GM21717 (cell line): ENCODE data around the gene SLC24A3.

Experiments
- ATAC-seq: cut with Tn5 transposase; IDR thresholded peaks from one replicate; pipeline ENCODE4 v1.9.1; 2021; ENCODE audit warnings: mild to moderate bottlenecking, moderate library complexity; ENCODE audit not compliant: unreplicated experiment

SLC24A3 gene

GRCh38 chr20:19269737-19270340, 57.4 kb downstream of the SLC24A3 start:
- no peak for ATAC-seq

- ATAC-seq: no peak
Measured at GRCh38 chr20:19271879-19272651, 59.6 kb downstream of the SLC24A3 start.

- ATAC-seq: no peak
Measured at GRCh38 chr20:19272976-19273654, 60.7 kb downstream of the SLC24A3 start.

- no peak for ATAC-seq
Measured at GRCh38 chr20:19274001-19274400, 61.6 kb downstream of the SLC24A3 start.

- ATAC-seq: no peak
Measured at GRCh38 chr20:19274412-19275015, 62.1 kb downstream of the SLC24A3 start.

GRCh38 chr20:19275038-19275629, 62.7 kb downstream of the SLC24A3 start:
- ATAC-seq: no peak

- no peak for ATAC-seq
Measured at GRCh38 chr20:19275630-19276071, 63.2 kb downstream of the SLC24A3 start.

- no peak for ATAC-seq
Measured at GRCh38 chr20:19277381-19277780, 64.9 kb downstream of the SLC24A3 start.

- ATAC-seq: no peak
Measured at GRCh38 chr20:19283490-19284025, 71.1 kb downstream of the SLC24A3 start.

GRCh38 chr20:19284400-19285178, 72.1 kb downstream of the SLC24A3 start:
- no peak for ATAC-seq

- no peak for ATAC-seq
Measured at GRCh38 chr20:19285436-19285835, 73.0 kb downstream of the SLC24A3 start.

- no peak for ATAC-seq
Measured at GRCh38 chr20:19288061-19288460, 75.6 kb downstream of the SLC24A3 start.

- no peak for ATAC-seq
Measured at GRCh38 chr20:19288636-19289035, 76.2 kb downstream of the SLC24A3 start.

GRCh38 chr20:19289451-19289850, 77.0 kb downstream of the SLC24A3 start:
- no peak for ATAC-seq

- no peak for ATAC-seq
Measured at GRCh38 chr20:19291024-19291817, 78.8 kb downstream of the SLC24A3 start.

GRCh38 chr20:19291818-19292132, 79.3 kb downstream of the SLC24A3 start:
- no peak for ATAC-seq

- no peak for ATAC-seq
Measured at GRCh38 chr20:19292254-19292653, 79.8 kb downstream of the SLC24A3 start.

GRCh38 chr20:19295076-19295475, 82.6 kb downstream of the SLC24A3 start:
- no peak for ATAC-seq

- ATAC-seq: no peak
Measured at GRCh38 chr20:19298652-19299051, 86.2 kb downstream of the SLC24A3 start.
